Activated CD4-positive, alpha-beta T cell treated with anti-CD3 and anti-CD28 coated beads for 4 hours (primary cell): ENCODE results near the gene PARD3B.

Experiments
- DNase-seq, 2 donors: peaks; one replicate each; pipeline ENCODE4 v3.0.0-alpha.2; 2020

PARD3B gene

DNA sequence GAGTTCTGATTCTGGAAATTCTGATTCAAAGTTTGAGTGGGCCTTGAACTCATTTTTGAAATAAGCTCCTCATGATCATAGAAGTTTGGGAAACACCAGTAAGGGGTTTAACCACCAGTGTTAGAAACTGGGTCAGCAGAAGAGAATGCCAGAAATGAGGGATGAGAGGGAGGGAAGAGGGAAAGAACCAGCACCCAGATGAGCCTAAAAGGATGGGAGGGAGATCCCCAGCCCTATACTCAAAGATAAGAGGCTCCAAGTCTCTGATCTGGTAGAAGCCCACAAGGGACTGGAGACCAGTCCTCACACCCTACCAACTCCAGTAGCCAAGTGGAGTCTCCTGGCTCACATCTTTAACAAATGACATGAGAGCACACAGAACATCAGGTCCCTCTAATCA is 832.0 kb downstream of the PARD3B start:
- no peak for DNase-seq

DNA sequence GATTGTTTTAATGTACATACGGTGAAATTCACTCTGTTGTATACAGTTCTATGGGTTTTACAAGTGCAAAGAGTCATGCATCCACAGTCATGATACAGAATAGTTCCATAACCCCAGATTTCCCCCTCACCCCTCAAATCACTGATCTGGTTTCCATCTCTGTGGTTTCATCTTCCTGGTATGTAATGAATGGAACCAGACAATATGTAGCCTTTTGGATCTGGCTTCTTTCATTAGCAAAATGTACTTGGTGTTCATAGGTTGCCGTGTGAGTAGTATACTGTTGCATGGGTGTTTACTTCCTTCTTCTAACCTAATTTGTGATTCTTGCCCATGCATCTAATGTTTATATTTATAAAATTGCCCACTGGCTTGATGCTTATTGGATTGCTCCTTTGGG is 838.3 kb downstream of the PARD3B start:
- no peak for DNase-seq

DNA sequence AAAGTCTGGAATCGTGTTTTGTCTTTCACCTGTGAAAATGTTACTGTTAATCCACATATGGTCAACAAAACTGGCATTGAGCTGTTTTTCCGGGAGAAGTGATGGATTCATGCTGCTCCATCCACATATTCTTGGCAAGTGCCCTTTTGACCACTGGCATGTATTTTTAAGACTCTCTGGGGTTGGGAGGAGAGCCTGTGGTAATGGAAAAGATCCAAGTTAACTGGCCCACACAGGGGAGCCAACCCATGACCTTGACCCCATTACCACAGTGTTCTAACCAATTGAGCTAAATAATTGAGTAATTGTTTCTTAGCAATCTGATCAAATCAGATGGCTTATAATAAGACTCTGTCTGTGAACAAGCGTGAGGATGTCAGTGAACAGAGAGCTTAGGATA is 840.8 kb downstream of the PARD3B start:
- DNase-seq: no peak

DNA sequence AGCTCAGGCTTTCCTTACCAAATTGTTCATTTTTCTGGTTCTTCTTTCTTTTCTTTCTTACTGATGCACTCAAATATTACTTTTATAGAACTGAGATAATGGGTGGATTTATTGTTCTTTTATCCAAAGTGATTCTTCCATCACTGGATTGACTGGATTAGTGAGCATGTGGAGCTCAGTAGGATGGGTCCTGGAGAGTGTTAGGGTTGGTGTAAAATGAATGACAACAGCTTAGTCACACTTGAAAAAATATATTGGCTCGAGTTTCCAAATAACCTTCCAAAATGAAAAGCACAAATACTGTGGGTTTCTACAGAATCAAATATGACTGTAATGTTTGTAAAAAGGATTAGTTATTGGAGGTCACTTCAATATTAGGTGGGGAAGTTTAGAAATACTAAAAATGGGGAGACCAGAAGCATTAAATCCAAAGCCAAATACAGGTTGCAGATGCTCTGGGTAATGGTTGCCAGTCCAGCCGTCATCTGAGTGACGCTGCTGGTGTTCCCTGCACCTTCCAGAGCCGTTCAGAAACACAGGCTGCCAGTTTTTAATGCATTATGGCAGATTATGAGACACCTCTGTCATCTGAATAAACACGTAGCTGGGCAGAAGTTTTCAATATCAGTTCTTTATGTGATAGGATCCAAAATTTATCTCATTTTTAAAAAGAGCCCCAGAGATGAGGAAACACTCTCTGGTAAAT is 842.2 kb downstream of the PARD3B start:
- no peak for DNase-seq

DNA sequence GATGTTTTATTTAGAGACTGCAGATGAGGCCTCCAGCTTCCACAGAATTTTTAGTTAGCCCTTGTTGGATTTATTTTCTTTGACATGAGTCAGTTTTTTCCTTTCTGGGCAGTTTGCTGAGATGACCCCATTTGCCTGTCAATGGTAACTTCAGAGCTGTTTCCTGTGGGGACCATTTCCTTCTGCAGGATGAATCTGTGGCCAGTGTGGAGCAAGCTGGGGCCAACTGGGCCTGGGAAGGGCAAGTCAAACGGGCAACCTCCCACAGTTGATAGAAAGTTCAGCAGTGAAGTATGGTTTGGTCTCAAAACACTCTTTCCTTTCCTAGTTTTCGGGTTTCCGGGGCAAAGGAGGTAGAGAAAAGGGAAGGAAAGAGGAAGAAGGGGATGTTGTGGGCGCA is 845.6 kb downstream of the PARD3B start:
- no peak for DNase-seq

DNA sequence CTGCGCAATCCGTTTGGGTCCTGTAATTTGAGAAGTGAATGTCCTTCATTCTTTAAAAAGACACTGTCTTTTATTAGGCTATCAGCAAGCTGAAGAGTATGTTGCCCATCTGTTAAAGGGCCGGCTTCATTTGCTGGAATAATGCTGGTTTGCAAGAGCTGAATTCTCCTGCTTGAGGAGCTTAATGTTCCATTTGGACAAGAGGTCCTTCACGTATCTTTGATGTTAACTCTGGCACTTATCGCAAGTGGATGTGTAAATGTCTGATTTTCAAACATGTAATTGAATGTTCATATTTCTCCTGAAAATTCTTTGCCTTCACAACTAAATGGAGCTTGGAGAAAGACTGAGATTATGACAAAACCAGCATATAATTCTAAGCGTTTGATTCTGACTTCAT is 856.2 kb downstream of the PARD3B start:
- no peak for DNase-seq

DNA sequence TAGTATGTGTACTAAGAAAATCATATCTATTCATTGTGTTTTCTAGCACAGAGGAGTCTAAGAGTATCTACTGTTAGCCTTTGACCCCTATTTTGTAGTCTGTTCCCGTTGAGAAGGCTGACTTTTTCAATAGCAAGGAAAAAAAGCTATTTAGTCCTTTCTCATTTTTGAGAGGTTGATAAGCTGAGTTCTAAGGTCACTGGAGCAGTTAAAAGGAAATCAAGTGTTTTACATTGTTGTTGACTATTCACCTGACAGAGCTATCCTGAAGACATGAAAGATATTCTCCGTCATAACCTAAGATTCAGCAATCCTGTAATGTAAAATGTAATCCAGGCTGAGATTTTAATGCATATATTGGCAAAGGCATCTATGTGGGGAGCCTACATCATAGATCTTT is 856.7 kb downstream of the PARD3B start:
- no peak for DNase-seq

DNA sequence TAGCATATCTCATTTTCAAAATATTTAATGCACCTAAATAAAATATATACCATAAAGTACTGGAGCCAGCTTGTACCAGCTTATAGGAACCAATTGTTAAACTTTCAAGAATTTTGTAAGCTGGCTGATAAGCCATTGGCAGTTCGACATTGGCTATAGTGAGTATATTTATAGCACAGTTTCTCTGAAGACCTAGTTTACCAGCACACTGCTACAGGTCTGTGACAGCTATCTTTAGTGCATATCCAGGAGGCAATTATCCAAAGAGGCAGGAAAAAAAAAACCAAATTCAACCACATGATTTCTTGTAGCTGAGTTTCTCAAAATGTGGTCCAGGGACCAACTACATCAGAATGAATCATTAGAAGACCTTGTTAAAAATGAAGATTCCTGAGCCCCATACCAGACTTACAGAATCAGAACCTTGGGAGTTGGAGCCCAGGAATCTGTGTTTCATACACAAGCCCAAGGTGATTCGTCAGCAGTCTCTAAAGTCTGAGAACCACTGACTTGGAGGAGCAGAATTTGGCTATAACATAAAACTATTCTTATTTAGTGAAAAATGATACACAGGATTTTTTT is 858.1 kb downstream of the PARD3B start:
- DNase-seq: no peak

DNA sequence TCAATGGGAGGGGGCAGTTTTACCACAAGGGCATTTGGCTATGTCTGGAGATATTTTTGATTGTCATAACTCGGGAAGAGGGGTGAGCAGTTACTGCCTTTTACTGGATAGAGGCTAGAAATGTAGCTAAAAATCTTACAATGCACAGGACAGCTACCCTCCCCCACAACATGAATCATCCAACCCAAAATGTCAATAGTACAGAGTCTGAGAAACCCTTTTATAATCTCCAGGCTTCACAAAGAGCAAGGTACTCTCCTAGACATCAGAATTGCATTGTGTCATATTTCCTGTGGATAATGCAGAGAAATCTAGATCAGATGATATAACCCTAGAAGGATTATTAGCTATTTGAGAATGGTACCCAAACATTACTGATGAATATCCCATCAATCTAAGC is 859.9 kb downstream of the PARD3B start:
- no peak for DNase-seq

DNA sequence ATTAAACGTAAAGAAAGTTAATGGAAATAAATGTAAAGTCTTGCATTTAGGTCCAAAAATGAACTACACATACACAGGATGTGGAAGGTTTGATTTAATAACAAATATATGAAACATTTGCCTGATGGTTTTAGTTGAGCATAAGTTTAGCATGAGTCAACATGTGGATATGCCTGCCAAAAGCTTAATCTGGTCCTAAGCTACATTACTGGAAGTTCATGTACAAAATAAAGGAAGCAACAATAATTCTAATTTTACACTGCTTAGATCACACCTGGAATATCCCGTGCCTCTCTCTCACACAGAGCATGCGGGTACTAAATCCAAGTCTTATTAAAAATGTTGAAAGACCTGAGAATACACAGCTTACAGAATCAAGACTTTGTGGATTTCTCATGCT is 860.5 kb downstream of the PARD3B start:
- no peak for DNase-seq

DNA sequence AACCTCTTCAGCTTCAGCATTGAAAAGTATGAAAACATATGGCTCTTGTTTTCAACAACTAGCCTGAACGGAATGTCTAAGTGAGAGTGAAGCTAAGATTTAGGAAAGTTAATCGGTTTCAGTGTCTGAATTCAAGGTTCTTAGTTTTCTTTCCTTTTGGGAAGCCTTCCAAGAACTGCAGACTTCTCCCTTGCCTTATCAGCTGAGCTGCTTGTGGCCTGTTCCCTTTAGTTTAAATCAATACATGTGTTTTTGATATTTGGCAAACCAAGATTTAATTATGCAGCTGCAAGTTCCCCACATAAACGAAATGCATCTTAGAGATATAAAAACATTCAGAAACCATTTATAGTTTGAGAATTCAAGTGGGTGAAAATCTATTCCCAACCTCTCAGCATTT is 862.7 kb downstream of the PARD3B start:
- DNase-seq: no peak

DNA sequence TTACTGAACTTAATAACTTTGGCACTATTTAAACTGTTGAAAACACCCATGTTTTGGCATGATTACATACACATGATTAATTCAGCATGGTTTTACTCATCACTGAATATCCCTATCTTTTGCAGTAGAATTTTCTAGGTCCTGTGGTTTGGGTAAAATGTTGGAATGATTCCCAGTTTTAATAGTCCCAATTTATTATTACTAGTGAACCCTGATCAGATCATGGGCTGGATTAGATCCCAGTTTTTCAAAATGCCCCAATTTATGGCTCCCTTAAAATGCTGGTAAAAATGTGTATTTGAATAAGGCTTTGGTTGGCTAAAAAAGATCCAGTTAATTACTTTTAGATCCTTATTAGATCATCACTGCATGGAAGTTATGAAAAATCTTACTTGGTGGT is 863.4 kb downstream of the PARD3B start:
- no peak for DNase-seq

DNA sequence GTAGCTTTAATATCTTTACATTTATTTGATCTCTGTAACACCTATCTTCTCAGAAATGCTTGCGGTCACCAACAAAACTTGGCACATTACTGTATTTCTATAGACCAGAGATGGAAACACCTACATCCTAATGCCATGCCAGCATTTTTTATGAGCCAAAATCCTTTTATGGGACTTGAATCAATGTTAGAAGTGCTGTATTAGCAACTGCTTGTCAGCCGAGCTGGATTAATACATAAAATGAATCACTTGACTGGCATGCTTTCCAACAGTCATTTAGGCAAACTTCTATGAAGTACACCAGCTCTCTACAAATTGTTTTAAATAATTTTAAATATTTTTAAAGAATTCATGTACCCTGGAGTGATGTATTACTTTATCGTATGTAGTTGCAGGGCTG is 864.1 kb downstream of the PARD3B start:
- no peak for DNase-seq

DNA sequence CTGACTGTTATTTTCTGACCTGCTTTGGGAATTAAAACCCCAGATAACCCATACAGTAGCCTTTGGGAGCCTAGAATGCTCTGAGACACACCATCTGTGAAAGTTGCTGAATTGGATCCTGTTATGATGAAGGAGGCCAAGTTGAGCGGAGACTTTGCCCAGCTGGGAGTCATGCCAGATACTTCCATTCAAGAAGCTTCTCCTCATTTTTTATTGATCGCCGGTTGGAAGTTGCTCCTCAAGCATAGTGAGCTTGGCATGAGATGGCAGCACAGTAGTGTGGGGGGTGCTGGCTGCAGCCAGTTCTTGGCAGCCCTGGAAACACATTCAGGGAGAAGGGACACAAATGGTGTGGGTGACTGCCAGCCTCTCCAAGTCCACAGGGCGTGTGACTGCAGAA is 866.3 kb downstream of the PARD3B start:
- DNase-seq: no peak

DNA sequence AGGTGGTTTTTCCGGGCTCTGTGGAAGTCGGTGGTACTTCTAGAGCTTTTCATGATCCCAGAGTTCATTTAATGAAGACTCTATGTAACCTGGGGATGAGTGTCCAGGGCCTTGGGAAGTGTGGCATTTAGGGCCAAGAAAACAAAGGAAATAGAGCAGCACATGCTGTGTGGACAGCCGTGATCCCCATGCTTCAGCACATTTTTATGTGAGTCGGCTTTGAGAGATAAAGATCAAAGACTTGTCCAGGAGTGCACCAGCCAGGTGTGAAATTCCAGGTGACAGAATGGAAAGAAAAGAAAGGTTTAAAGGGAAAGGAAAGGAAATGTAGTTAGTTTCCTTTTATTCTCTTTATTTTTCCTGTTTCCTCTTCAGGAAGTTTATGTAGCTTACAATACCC is 879.1 kb downstream of the PARD3B start:
- no peak for DNase-seq

DNA sequence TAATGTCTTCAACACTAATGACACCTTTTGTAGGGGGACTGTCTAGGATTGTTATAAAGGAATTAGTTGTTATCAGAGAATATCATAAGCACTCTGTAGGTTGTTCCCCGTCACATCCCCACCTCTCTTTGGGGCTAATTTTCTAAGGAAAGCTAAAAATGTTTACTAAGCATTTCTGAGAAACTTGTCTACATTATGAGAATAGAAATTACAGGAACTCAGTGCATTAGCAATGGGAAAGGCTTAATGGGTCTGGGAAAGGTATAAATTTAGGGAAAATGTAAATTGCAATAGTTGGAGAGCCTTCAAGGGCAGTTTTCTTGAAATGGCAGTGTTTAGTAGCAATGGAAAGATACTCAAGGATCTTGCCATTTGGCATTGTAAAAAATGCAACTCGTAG is 879.8 kb downstream of the PARD3B start:
- no peak for DNase-seq

DNA sequence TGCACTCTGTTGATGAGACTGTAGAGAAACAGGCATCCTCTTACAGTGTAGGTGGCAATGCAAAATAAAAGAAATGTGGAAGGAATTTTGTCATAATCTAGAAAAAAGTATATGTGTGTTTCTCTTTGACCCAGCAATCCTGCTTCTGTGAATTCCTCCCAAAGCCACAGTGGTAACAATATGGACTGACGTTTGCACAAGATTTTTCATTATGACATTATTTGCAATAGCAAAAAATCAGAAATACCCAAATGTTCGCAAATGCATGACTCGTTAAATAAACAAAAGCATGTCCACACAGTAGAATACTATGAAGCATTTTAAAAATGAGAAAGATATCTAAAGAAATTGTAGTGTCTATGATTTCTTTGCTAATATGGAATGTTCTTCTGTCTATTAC is 881.8 kb downstream of the PARD3B start:
- DNase-seq: no peak

DNA sequence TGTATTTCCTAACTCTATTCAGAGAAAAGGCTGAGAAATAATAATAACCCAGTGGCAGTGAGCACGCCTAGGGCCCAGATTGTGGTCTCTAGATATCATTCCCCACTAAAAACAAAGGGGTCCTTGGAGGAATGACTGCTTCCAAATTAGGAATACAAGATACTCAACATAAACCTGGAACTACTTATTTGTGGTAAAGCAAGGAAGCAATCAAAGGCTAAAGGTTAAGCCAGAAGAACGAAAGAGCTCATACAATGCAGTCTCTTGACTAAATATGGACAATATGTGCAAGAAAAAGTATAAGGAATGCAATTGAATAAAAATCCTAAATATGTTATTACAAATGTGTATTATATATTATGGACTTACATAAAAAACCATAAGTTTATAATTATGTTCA is 883.5 kb downstream of the PARD3B start:
- no peak for DNase-seq

DNA sequence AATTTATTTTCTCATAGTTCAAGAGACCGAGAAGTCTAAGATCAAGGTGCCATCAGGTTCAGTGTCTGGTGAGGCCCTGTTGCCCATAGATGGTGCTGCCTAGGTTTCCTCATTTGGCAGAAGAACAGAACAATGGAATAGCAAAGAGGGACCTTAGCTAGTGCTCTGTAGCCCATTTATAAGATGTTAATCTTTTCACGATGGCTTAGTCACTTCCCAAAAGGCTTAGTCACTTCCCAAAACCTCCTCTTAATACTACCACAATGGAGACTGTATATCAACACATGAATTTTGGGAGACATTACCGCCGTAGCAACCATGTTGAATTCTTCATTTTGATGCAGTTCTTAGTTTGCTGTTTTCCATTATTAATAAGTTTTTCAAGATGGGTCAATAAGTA is 890.7 kb downstream of the PARD3B start:
- no peak for DNase-seq

DNA sequence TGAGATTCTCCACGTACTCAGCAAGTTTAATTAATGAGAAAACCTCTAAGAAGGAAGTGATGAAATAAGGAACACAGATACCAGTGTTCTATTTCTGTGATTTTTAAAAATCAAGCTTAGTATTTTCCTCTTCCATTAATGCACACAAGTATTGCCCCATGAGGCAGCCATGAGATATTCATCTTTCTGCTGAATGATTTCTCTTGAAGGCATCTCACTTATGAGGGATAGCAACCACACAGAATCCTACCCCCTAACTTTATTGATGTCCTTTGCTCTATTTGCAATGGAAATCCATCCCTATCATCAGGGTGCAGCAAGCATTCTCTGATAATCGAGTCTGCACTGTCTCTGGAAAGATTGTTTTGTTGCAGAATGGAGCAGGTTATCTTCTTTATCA is 893.0 kb downstream of the PARD3B start:
- no peak for DNase-seq

DNA sequence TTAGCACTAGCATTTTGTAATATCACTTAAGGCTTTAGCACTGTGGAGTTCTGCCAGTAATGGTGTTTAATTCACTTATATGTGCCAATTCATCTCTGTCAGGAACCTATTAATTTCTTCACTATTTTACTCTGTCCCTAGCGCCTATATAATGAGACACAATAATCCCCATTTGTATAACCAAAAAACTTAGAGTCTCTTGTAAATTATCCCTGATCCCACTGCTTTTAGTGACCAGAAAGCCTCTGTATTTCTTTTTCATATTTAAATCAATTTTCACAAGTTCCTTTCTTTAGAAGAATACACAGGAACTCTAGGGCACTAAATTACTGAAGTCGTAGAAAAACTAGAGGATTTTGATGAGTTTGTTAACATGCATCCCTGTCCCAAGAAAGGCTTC is 894.3 kb downstream of the PARD3B start:
- no peak for DNase-seq

DNA sequence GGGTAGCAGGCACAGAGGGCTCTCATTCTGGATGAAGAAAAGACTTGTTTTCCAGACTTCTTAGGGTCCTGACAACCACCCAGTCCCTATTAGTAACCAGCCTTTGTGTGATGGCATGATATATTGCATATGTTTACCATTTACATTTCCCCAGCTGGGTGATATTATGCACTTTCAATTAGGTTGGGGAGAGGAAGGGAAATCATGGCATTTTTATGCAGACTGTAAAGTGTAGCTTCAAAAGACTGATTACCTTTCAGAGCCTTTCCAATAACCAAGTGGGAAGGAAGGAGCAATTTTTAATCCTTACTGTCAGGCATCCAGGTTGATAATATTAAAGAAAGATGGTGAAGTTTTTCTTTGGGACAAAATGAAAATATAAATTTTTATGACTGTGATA is 896.2 kb downstream of the PARD3B start:
- DNase-seq: no peak

DNA sequence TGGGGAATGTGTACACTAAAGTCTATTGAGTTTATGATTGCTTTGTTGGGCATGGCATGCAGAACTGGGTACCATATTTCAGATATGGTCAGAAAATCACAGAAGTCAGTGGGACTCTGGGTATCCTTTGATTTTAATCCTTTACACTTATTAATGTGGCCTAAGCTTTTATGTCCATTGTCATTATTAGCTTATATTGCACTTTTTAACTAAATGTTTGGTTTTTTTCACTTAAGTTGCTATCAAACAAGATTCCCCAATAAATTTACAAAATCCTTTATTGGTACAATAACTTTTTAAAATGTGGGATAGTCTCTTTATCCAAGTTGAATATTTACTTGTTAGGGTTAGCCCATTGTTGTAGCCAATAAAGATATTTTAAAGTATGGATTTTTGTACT is 902.9 kb downstream of the PARD3B start:
- no peak for DNase-seq

DNA sequence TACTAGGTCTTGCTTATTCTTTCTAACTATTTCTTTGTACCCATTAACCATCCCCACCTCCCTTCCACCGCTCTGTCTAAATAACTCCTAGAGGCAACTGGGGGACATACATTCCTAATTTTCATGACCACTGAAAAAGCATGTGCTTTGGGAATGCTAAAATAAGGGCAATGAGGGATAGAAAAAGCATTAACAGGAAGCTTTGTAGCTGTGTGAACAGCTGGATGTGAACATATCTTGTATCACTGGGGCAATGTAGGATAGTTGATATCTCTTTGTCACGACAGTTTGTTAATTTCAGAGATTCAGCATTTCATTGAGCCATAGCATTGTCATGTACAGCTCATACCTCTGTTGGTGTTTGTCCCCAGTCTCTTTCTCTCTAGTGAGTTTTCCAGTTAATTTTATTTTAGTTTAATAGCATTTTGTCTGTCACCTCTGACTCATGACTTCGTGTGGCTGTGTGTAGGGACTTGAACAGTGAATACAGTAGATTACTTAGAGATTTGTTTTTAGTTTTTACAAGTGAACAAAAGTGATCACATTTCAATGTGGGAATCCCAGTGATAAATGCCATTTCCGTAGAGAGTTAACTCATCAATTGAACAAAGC is 906.7 kb downstream of the PARD3B start:
- no peak for DNase-seq

DNA sequence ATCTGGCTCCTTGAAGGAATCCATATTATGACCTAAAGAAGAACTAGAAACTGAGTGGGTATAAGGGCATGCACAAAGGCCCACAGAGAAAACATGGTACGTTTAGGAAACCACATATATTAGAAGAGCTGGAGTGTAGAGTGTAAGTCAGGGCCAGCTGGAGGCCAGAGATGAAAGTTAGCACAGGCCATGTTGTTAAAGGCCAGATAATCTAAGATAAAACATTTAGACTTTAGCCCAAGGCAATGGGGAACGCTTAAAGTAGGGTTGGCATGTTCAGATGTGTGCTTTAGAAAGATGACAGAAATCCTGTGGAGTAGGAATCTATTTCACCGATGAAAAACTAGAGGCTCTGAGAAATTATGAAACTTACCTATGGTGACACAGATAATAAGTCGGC is 907.9 kb downstream of the PARD3B start:
- DNase-seq: no peak
